ENCODE results near the gene MAML1. TPM values are rescaled to one million over a fixed set of nuclear protein-coding genes. Genes with fewer than 3 reads are reported as not detected.

The MAML1 gene
- total RNA-seq, 1 donor from 2014 or later = 29.1 TPM

GRCh38 chr5:179792612-179793467 lies 60.2 kb downstream of the MAML1 start:
- Histone ChIP-seq H3K9me3 (ENCODE audit: low read depth) (no peaks in the 10 kb centered on the region), H3K9ac (no peak overlapping the region), H3K27ac (no peak overlapping the region), H3K4me2 (no peak overlapping the region), H3K4me1 (no peaks in the 10 kb centered on the region), H3K36me3 (no peaks in the 10 kb centered on the region), H3K4me3 (no peak overlapping the region), H4K20me1 (ENCODE audit: low read depth) (peaks cover 13% of the 10 kb centered on the region), H3K79me2 (ENCODE audit: low read depth) (no peaks in the 10 kb centered on the region), H3K27me3 (peaks cover 20% of the 10 kb centered on the region), H2AFZ (replicated peaks) (no peak overlapping the region), H3F3A (ENCODE audit: low read depth) (peaks cover 21% of the 10 kb centered on the region)
- H3K36me3 Mint-ChIP-seq = peaks cover 12% of the 10 kb centered on the region
- H3K4me1 Mint-ChIP-seq = peaks cover 3% of the 10 kb centered on the region
- H3K9me3 Mint-ChIP-seq = peaks cover 2% of the 10 kb centered on the region
- no peak for DNase-seq (ENCODE audit: low spot score)
- H3K27me3 Mint-ChIP-seq (ENCODE audit: insufficient read depth, low read depth) = peaks cover 19% of the 10 kb centered on the region
- no peak for TF ChIP-seq EZH2phosphoT487 (IDR thresholded peaks at IDR 0.05)
- TF ChIP-seq, protein P1, sequence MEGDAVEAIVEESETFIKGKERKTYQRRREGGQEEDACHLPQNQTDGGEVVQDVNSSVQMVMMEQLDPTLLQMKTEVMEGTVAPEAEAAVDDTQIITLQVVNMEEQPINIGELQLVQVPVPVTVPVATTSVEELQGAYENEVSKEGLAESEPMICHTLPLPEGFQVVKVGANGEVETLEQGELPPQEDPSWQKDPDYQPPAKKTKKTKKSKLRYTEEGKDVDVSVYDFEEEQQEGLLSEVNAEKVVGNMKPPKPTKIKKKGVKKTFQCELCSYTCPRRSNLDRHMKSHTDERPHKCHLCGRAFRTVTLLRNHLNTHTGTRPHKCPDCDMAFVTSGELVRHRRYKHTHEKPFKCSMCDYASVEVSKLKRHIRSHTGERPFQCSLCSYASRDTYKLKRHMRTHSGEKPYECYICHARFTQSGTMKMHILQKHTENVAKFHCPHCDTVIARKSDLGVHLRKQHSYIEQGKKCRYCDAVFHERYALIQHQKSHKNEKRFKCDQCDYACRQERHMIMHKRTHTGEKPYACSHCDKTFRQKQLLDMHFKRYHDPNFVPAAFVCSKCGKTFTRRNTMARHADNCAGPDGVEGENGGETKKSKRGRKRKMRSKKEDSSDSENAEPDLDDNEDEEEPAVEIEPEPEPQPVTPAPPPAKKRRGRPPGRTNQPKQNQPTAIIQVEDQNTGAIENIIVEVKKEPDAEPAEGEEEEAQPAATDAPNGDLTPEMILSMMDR (IDR thresholded peaks at IDR 0.05) = no peak
- no peak for TF ChIP-seq EZH2 (IDR thresholded peaks at IDR 0.05)
- H3K4me3 Mint-ChIP-seq = no peak overlapping the region
- H3K27ac Mint-ChIP-seq = no peak overlapping the region

DNA sequence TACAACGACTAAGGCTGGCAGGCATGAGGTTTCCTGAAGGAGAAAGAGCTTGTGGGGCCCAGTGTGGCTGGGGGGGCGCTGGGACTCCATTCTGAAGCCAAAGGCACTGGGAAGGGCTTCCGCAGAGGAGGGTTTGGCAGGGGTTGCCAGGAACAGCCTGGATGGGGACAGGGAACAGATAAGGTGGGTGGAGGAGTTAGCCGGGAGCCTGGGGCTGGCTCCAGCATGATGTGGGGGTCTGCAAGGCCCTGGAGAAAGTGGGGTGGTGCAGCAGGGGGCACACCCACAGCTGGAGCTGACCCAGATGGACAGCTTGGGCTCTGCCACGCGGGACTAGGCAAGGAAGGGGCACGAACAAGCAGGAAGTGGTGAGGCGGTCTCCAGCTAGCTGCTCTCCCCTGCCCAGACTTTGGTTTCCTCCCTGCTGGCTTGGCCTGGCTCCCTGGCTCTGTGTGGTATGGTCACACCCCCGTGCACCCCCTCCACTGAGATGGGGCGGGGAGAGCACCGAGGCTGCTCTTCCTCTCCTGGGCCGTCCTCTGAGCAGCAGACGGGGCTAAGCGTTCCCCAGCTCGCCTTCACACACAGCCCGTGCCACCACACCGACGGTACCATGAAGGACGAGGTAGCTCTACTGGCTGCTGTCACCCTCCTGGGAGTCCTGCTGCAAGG lies 61.0 kb downstream of the MAML1 start, which contains the start of gene LTC4S:
TSS of gene LTC4S (plus strand) at position 519 of the 672 bp plus-strand sequence. CDS start at position 614, 95 bp downstream.
- Histone ChIP-seq H3K9me3 (ENCODE audit: low read depth) (no peaks in the 10 kb centered on the region), H2AFZ (replicated peaks) (no peak within 1 kb of the TSS), H3K36me3 (no peaks in the 10 kb centered on the region), H3K27me3 (peaks cover 20% of the 10 kb centered on the region), H3K9ac (no peak within 1 kb of the TSS), H3K79me2 (ENCODE audit: low read depth) (no peaks in the 10 kb centered on the region), H3F3A (ENCODE audit: low read depth) (peaks cover 21% of the 10 kb centered on the region), H3K4me2 (no peak within 1 kb of the TSS), H3K4me3 (no peak within 1 kb of the TSS), H4K20me1 (ENCODE audit: low read depth) (peaks cover 13% of the 10 kb centered on the region), H3K27ac (no peak within 1 kb of the TSS), H3K4me1 (no peaks in the 10 kb centered on the region)
- no peak for DNase-seq (ENCODE audit: low spot score)
- Mint-ChIP-seq H3K4me1 (peaks cover 3% of the 10 kb centered on the region), H3K36me3 (peaks cover 8% of the 10 kb centered on the region), H3K27ac (no peak within 1 kb of the TSS), H3K27me3 (ENCODE audit: insufficient read depth, low read depth) (peaks cover 20% of the 10 kb centered on the region), H3K9me3 (peaks cover 2% of the 10 kb centered on the region), H3K4me3 (peak within 1 kb of the TSS; percentile 80)
- TF ChIP-seq EZH2 (IDR thresholded peaks at IDR 0.05) = no peak

GRCh38 chr5:179794171-179794570 lies 61.5 kb downstream of the MAML1 start:
- Histone ChIP-seq H3F3A (ENCODE audit: low read depth) (peaks cover 21% of the 10 kb centered on the region), H3K27ac (no peak overlapping the region), H3K79me2 (ENCODE audit: low read depth) (no peaks in the 10 kb centered on the region), H3K9ac (no peak overlapping the region), H3K9me3 (ENCODE audit: low read depth) (no peaks in the 10 kb centered on the region), H2AFZ (replicated peaks) (no peak overlapping the region), H4K20me1 (ENCODE audit: low read depth) (peaks cover 13% of the 10 kb centered on the region), H3K4me2 (no peak overlapping the region), H3K27me3 (peaks cover 20% of the 10 kb centered on the region), H3K36me3 (no peaks in the 10 kb centered on the region), H3K4me1 (no peaks in the 10 kb centered on the region), H3K4me3 (no peak overlapping the region)
- peaks cover 3% of the 10 kb centered on the region for H3K4me1 Mint-ChIP-seq
- TF ChIP-seq, protein P1 (IDR thresholded peaks at IDR 0.05) = no peak
- TF ChIP-seq EZH2 (IDR thresholded peaks at IDR 0.05) (no peak), EZH2phosphoT487 (IDR thresholded peaks at IDR 0.05) (no peak)
- H3K4me3 Mint-ChIP-seq = peak overlapping the region; percentile 80
- H3K9me3 Mint-ChIP-seq = peaks cover 2% of the 10 kb centered on the region
- peaks cover 20% of the 10 kb centered on the region for H3K27me3 Mint-ChIP-seq (ENCODE audit: insufficient read depth, low read depth)
- H3K36me3 Mint-ChIP-seq = peaks cover 8% of the 10 kb centered on the region
- no peak overlapping the region for H3K27ac Mint-ChIP-seq
- no peak for DNase-seq (ENCODE audit: low spot score)

Measured in neural progenitor cell (in vitro differentiated cells).